Peyer's patch (tissue), 4 donors: ENCODE results near the gene PRKACB.

Experiments
- CTCF ChIP-seq, 6 experiments: fragments of 450-650 bp in 4 of 6; fragments of 200-600 bp in 2 of 6; sonication (generic) in 1 of 6; IDR thresholded peaks; one replicate each; pipeline ENCODE4 v1.5.1; 2017 to 2019; ENCODE audit warnings: antibody characterized with exemption in 6 of 6, mild to moderate bottlenecking in 3 of 6, moderate library complexity in 1 of 6
- POLR2A ChIP-seq, 2 donors: fragments of 450-650 bp; IDR thresholded peaks; one replicate each; pipeline ENCODE4 v1.5.1; 2017; ENCODE audit warnings: antibody characterized with exemption in 2 of 2, mild to moderate bottlenecking in 2 of 2, moderate library complexity in 2 of 2

DNA sequence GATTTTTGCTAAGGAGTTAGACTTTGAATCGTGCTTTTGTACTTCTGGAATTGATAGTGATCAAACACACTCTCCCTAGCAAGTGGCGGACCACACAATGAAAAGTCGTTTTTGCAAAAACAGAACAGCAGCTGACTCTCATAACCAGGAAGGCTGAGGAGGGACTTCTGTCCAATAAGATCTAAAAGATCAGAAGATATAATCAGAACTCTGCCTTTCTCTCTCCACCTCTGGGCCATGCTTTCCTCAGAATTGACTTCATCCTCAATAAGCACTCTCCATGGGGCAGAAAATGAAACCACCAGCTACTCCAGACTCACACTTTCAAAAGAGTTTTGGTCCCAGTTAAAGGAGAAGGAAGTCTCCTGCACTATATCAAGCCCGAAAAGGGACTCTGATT is 102.1 kb downstream of the PRKACB start:
- TF ChIP-seq POLR2A (IDR thresholded peaks at IDR 0.05) (no peak), CTCF (IDR thresholded peaks at IDR 0.05) (no peak)
